Smooth muscle cell (in vitro differentiated cells): ENCODE data around the gene MIA. TPM values are rescaled to one million over a fixed set of nuclear protein-coding genes. Genes with fewer than 3 reads are reported as not detected.

Source experiments
- DNase-seq: peaks from one replicate; lab custom pipeline; 2025; ENCODE audit not compliant: unreplicated experiment; lab: John Stamatoyannopoulos, UW
- H2AFZ ChIP-seq: fragments of 200-600 bp; sonication (generic); 2 replicates; pipeline ENCODE4 v1.6.0; 2016; ENCODE audit warnings: antibody characterized with exemption, low read depth, mild to moderate bottlenecking
- H3F3A ChIP-seq: fragments of 200-600 bp; sonication (generic); 2 replicates; pipeline ENCODE4 v1.6.0; 2017; ENCODE audit warnings: antibody characterized with exemption, low read depth
- H3K27ac ChIP-seq: fragments of 200-600 bp; sonication (generic); 2 replicates; pipeline ENCODE4 v1.5.1; 2016; ENCODE audit warnings: low read depth, mild to moderate bottlenecking
- H3K27me3 ChIP-seq: fragments of 200-600 bp; sonication (generic); 2 replicates; pipeline ENCODE4 v1.6.1; 2016; ENCODE audit warnings: low read depth, mild to moderate bottlenecking
- H3K36me3 ChIP-seq: fragments of 200-600 bp; sonication (generic); 2 replicates; pipeline ENCODE4 v1.5.1; 2016; ENCODE audit warnings: low read depth
- H3K4me1 ChIP-seq: fragments of 200-600 bp; sonication (generic); 2 replicates; pipeline ENCODE4 v1.5.1; 2016; ENCODE audit warnings: low read depth
- H3K4me2 ChIP-seq: fragments of 200-600 bp; sonication (generic); 2 replicates; pipeline ENCODE4 v1.6.0; 2016; ENCODE audit warnings: mild to moderate bottlenecking
- H3K4me3 ChIP-seq: fragments of 200-600 bp; sonication (generic); 2 replicates; pipeline ENCODE4 v1.5.1; 2016; ENCODE audit warnings: mild to moderate bottlenecking
- H3K79me2 ChIP-seq: fragments of 200-600 bp; sonication (generic); 2 replicates; pipeline ENCODE4 v1.6.0; 2016; ENCODE audit warnings: low read depth, mild to moderate bottlenecking
- H3K9ac ChIP-seq: fragments of 200-600 bp; sonication (generic); 2 replicates; pipeline ENCODE4 v1.6.0; 2016; ENCODE audit warnings: low read depth
- H3K9me3 ChIP-seq: fragments of 200-600 bp; sonication (generic); replicated peaks from 2 replicates; pipeline ENCODE4 v1.5.1; 2016; ENCODE audit warnings: low read depth
- H4K20me1 ChIP-seq: fragments of 200-600 bp; sonication (generic); 2 replicates; pipeline ENCODE4 v1.6.0; 2016; ENCODE audit warnings: low read depth
- CTCF ChIP-seq: fragments of 200-600 bp; sonication (generic); IDR thresholded peaks from 2 replicates; pipeline ENCODE4 v1.5.1; 2017; ENCODE audit warnings: borderline replicate concordance, mild to moderate bottlenecking, antibody characterized with exemption; ENCODE audit not compliant: insufficient read depth, poor library complexity, severe bottlenecking
- WGBS: methylation state at CpG from one replicate; pipeline ENCODE4 v1.1.7; 2016; ENCODE audit warnings: low lambda C conversion rate; 5-methylcytosine and 5-hydroxymethylcytosine counted together
- polyA plus RNA-seq: library from polyadenylated mRNA; unstranded; fragments of >200 nt; fragmentation: Nextera tagmentation; extraction: Ambion mirVana; gene quantifications from 2 replicates; pipeline ENCODE4 v1.2.1, GENCODE V29; 2016
- total RNA-seq: library from RNA; depleted of rRNA; stranded (reverse); fragments of >200 nt; gene quantifications from 2 replicates; pipeline ENCODE4 v1.2.3, GENCODE V29; 2014

MIA gene
- total and polyA plus RNA-seq, 2 experiments from 2014 or later = 2.4 to 3.8 TPM

GRCh38 chr19:40733149-40733548, 42.2 kb upstream of the MIA start:
- H3K9ac ChIP-seq = no peak overlapping the region
- no peaks in the 10 kb centered on the region for H3K79me2 ChIP-seq
- H4K20me1 ChIP-seq = peaks cover 41% of the 10 kb centered on the region
- WGBS = 98% methylated on average over 13 of the region's 13 CpGs
- no peak for TF ChIP-seq CTCF
- no peak overlapping the region for H3K4me2 ChIP-seq
- H3K4me1 ChIP-seq = no peaks in the 10 kb centered on the region
- no peak overlapping the region for H3K4me3 ChIP-seq
- DNase-seq = no peak
- H3K9me3 ChIP-seq = no peaks in the 10 kb centered on the region
- H3K27ac ChIP-seq = no peak overlapping the region
- H3F3A ChIP-seq = no peaks in the 10 kb centered on the region
- no peaks in the 10 kb centered on the region for H3K27me3 ChIP-seq
- H3K36me3 ChIP-seq = peaks cover 16% of the 10 kb centered on the region
- no peak overlapping the region for H2AFZ ChIP-seq

- no peak for DNase-seq
- Histone ChIP-seq H3K9me3 (no peaks in the 10 kb centered on the region), H3K36me3 (peaks cover 10% of the 10 kb centered on the region), H3K9ac (no peak overlapping the region), H3F3A (no peaks in the 10 kb centered on the region), H3K79me2 (no peaks in the 10 kb centered on the region), H3K4me3 (no peak overlapping the region), H3K4me2 (no peak overlapping the region), H3K27ac (no peak overlapping the region), H4K20me1 (peaks cover 28% of the 10 kb centered on the region), H3K27me3 (no peaks in the 10 kb centered on the region), H2AFZ (no peak overlapping the region), H3K4me1 (no peaks in the 10 kb centered on the region)
- TF ChIP-seq CTCF = no peak
- 88% methylated on average over 11 of the region's 11 CpGs for WGBS
These were observed 40.1 kb upstream of the MIA start for GRCh38 chr19:40735013-40735771.

GRCh38 chr19:40736661-40737060, 38.7 kb upstream of the MIA start:
- no peak for TF ChIP-seq CTCF
- Histone ChIP-seq H4K20me1 (peaks cover 17% of the 10 kb centered on the region), H3K9ac (no peak overlapping the region), H3K4me3 (no peak overlapping the region), H3K36me3 (peaks cover 4% of the 10 kb centered on the region), H3K4me2 (no peak overlapping the region), H3K9me3 (no peaks in the 10 kb centered on the region), H3F3A (no peaks in the 10 kb centered on the region), H3K4me1 (no peaks in the 10 kb centered on the region), H2AFZ (no peak overlapping the region), H3K27me3 (no peaks in the 10 kb centered on the region), H3K79me2 (no peaks in the 10 kb centered on the region), H3K27ac (no peak overlapping the region)
- WGBS = 92% methylated on average over 9 of the region's 9 CpGs
- no peak for DNase-seq
